Thyroid gland (tissue), 4 donors: ENCODE results near the gene SFR1.

Experiments used
- POLR2A ChIP-seq, 2 donors: fragments of 450-650 bp; IDR thresholded peaks; one replicate each; pipeline ENCODE4 v1.6.1; 2017; ENCODE audit warnings: antibody characterized with exemption in 2 of 2, mild to moderate bottlenecking in 2 of 2, moderate library complexity in 1 of 2
- TF ChIP-seq, protein P1 (sequence below), 6 experiments: fragments of 200-600 bp in 3 of 6; fragments of 450-650 bp in 3 of 6; sonication (generic) in 3 of 6; IDR thresholded peaks; one replicate each; pipeline ENCODE4 v1.5.1; 2016 to 2019; ENCODE audit warnings: antibody characterized with exemption in 6 of 6, mild to moderate bottlenecking in 2 of 6, inconsistent platforms in 1 of 6, moderate library complexity in 1 of 6

DNA sequence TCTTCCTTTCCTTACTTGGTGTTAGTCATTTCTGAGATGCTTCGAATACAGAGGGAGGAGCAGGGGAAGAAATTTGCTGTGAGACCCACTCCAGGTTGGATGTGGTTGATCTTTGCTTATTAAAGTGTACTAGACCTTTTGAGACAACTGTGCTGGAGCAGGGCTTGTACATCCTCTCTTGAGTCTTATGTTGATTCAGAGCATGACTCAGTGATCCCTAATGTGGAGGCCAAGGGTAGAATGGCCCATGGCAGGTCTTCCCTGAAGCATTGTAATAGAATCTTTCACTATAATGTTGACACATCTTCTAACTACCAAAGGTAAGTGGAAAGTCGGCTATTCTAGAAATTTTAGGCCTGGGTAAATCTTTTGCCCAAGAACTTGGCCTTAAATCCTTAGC, 17.0 kb upstream of the SFR1 start:
- TF ChIP-seq, protein P1, sequence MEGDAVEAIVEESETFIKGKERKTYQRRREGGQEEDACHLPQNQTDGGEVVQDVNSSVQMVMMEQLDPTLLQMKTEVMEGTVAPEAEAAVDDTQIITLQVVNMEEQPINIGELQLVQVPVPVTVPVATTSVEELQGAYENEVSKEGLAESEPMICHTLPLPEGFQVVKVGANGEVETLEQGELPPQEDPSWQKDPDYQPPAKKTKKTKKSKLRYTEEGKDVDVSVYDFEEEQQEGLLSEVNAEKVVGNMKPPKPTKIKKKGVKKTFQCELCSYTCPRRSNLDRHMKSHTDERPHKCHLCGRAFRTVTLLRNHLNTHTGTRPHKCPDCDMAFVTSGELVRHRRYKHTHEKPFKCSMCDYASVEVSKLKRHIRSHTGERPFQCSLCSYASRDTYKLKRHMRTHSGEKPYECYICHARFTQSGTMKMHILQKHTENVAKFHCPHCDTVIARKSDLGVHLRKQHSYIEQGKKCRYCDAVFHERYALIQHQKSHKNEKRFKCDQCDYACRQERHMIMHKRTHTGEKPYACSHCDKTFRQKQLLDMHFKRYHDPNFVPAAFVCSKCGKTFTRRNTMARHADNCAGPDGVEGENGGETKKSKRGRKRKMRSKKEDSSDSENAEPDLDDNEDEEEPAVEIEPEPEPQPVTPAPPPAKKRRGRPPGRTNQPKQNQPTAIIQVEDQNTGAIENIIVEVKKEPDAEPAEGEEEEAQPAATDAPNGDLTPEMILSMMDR (IDR thresholded peaks at IDR 0.05), result no peak
- TF ChIP-seq POLR2A (IDR thresholded peaks at IDR 0.05), result no peak
